MCF 10A (cell line): ENCODE results near the gene PRR5. TPM values are rescaled to one million over a fixed set of nuclear protein-coding genes. Genes with fewer than 3 reads are reported as not detected.
"Not testable (repeated sequence)": the region's sequence is repeated elsewhere in the genome, so short reads cannot be mapped to it uniquely, and the experiment has no call there.

Experiments used
- BruUV-seq: library from RNA; stranded (reverse); fragments of 400-500 nt; replicated peaks from 2 replicates; lab custom pipeline; 2021; lab: Mats Ljungman, UMichigan
- CTCF ChIA-PET: fragments of 300-600 bp; sonication (Branson Sonifier 250); formaldehyde crosslinking; extraction: SDS; loops from one replicate; lab custom pipeline; 2021; ENCODE audit warnings: antibody characterized with exemption, inconsistent platforms; lab: Yijun Ruan, JAX
- POLR2A ChIA-PET: fragments of 300-600, 350-650 bp; sonication (Branson Sonifier 250); formaldehyde crosslinking; extraction: SDS; loops from one replicate; lab custom pipeline; 2020; ENCODE audit warnings: antibody characterized with exemption, inconsistent platforms; lab: Yijun Ruan, JAX
- DNase-seq: peaks from one replicate; pipeline ENCODE4 v3.0.0-alpha.2; 2018; ENCODE audit not compliant: unreplicated experiment
- H3K27ac Mint-ChIP-seq: one replicate; pipeline ENCODE4 v1.8.0; 2022; ENCODE audit warnings: mild to moderate bottlenecking, low read depth, mixed read lengths; ENCODE audit not compliant: unreplicated experiment
- H3K27me3 Mint-ChIP-seq: one replicate; pipeline ENCODE4 v1.8.0; 2022; ENCODE audit warnings: mixed read lengths; ENCODE audit not compliant: insufficient read depth, unreplicated experiment
- H3K36me3 Mint-ChIP-seq: one replicate; pipeline ENCODE4 v1.8.0; 2022; ENCODE audit warnings: mild to moderate bottlenecking, moderate library complexity, mixed read lengths; ENCODE audit not compliant: insufficient read depth, unreplicated experiment
- H3K4me1 Mint-ChIP-seq: one replicate; pipeline ENCODE4 v1.8.0; 2022; ENCODE audit warnings: mixed read lengths; ENCODE audit not compliant: insufficient read depth, unreplicated experiment
- H3K4me3 Mint-ChIP-seq: one replicate; pipeline ENCODE4 v1.8.0; 2022; ENCODE audit warnings: mild to moderate bottlenecking, moderate library complexity, mixed read lengths; ENCODE audit not compliant: unreplicated experiment
- H3K9me3 Mint-ChIP-seq: one replicate; pipeline ENCODE4 v1.8.0; 2022; ENCODE audit warnings: mixed read lengths; ENCODE audit not compliant: unreplicated experiment
- intact Hi-C: fragments of 100-400 bp; cut with micrococcal nuclease; formaldehyde crosslinking; loops from 2 replicates; pipeline ENCODE4 v1.14.1; 2022
- total RNA-seq: library from RNA; stranded (reverse); gene quantifications from 2 replicates; pipeline ENCODE4 v1.2.3, GENCODE V29; 2022
- TF ChIP-seq, protein P1 (sequence below): fragments of 200-600 bp; IDR thresholded peaks from one replicate; pipeline ENCODE4 v1.8.0; 2022; ENCODE audit warnings: antibody characterized with exemption, mild to moderate bottlenecking; ENCODE audit not compliant: unreplicated experiment

The PRR5 gene
- total RNA-seq, 1 experiment from 2014 or later = 11.0 TPM

DNA sequence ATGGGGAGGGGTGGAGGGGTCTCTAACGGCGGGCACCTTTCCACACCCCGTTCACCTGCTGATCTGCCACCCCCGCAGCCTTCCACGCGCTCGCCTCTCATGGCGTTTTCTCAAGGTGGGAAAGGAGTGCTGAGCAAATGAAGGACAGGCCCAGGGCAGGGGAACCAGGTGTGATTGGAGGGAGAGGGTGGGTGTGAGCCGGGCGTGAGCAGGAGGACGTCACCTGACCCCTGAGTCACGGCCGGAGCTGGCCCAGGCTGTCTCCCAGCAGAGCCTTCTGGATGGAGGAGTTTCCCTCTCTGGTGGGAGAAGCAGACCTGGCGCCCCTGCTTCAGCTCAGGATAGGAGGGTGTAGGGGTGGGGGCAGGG lies 36.3 kb downstream of the PRR5 start:
- CTCF ChIA-PET = interaction anchor here (0.6 to 1.0 kb wide), 6 partner anchors 26 to 875 kb away, joined by 3 to 6 read pairs (median 4); no protein-coding TSS in a partner anchor
- no peak for DNase-seq
- intact Hi-C loops = no loop called here
- Mint-ChIP-seq H3K4me3 (no peak overlapping the region), H3K27me3 (no peaks in the 10 kb centered on the region), H3K9me3 (no peaks in the 10 kb centered on the region), H3K27ac (no peak overlapping the region), H3K4me1 (no peaks in the 10 kb centered on the region), H3K36me3 (no peaks in the 10 kb centered on the region)
- TF ChIP-seq, protein P1, sequence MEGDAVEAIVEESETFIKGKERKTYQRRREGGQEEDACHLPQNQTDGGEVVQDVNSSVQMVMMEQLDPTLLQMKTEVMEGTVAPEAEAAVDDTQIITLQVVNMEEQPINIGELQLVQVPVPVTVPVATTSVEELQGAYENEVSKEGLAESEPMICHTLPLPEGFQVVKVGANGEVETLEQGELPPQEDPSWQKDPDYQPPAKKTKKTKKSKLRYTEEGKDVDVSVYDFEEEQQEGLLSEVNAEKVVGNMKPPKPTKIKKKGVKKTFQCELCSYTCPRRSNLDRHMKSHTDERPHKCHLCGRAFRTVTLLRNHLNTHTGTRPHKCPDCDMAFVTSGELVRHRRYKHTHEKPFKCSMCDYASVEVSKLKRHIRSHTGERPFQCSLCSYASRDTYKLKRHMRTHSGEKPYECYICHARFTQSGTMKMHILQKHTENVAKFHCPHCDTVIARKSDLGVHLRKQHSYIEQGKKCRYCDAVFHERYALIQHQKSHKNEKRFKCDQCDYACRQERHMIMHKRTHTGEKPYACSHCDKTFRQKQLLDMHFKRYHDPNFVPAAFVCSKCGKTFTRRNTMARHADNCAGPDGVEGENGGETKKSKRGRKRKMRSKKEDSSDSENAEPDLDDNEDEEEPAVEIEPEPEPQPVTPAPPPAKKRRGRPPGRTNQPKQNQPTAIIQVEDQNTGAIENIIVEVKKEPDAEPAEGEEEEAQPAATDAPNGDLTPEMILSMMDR = no peak
- no TSS peak for BruUV-seq
- POLR2A ChIA-PET = interaction anchor here (0.6 kb wide), 1 partner anchor 1526 kb away, joined by 4 read pairs; no protein-coding TSS in a partner anchor

DNA sequence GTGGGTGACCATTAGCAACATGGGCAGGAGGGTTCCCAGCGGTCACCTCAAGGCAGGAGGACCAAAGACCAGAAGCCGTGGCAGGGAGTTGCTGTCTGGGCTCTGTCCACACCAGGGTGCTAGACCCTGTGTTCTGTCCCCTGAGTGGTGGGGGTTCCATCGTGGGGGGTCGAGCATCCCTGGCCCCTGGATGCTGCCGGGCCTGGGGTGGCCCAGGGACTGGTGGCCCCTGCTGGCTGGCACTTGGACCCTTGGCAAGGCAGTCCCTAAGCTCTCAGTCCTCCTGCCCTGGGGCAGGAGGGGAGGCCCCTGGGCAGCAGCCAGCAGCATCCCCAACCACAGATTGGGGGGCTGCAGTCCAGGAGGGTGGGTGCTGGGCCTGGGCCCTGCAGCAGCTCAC lies 37.0 kb downstream of the PRR5 start:
- intact Hi-C loops = no loop called here
- no peak for DNase-seq
- ChIA-PET POLR2A (interaction anchor here (1.5 kb wide), 1 partner anchor 13 kb away, joined by 5 read pairs; the partner anchor contains the start of gene ARHGAP8), CTCF (interaction anchor here (0.6 to 1.3 kb wide), 7 partner anchors 12 to 876 kb away, joined by 3 to 6 read pairs (median 4); no protein-coding TSS in a partner anchor)
- TF ChIP-seq, protein P1 = no peak
- BruUV-seq = no TSS peak
- Mint-ChIP-seq H3K4me3 (no peak overlapping the region), H3K9me3 (no peaks in the 10 kb centered on the region), H3K27me3 (no peaks in the 10 kb centered on the region), H3K4me1 (no peaks in the 10 kb centered on the region), H3K36me3 (no peaks in the 10 kb centered on the region), H3K27ac (no peak overlapping the region)

DNA sequence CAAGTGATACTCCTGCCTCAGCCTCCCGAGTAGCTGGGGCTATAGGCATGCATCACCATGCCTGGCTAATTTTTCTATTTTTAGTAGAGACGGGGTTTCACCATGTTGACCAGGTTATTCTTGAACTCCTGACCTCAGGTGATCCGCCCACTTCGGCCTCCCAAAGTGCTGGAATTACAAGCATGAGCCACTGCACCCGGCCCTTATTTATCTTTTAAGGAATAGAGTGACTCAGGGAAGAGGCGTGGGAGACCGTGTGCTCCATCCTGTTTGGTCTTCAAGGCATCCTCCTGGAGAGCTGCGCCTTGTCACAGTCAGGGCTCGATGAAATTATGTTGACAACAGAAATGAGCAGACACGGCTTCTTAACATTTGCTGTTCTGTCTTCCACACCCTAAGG lies 37.7 kb downstream of the PRR5 start:
- intact Hi-C loops, H3K4me3 Mint-ChIP-seq, H3K4me1 Mint-ChIP-seq, H3K9me3 Mint-ChIP-seq, H3K27ac Mint-ChIP-seq, BruUV-seq, H3K27me3 Mint-ChIP-seq, H3K36me3 Mint-ChIP-seq: not testable (repeated sequence)
- ChIA-PET CTCF (interaction anchor here (0.6 to 1.3 kb wide), 3 partner anchors 11 to 55 kb away, joined by 3 to 4 read pairs (median 3); no protein-coding TSS in a partner anchor), POLR2A (interaction anchor here (1.5 kb wide), 1 partner anchor 12 kb away, joined by 5 read pairs; the partner anchor contains the start of gene ARHGAP8)
- DNase-seq = peak; percentile 49

DNA sequence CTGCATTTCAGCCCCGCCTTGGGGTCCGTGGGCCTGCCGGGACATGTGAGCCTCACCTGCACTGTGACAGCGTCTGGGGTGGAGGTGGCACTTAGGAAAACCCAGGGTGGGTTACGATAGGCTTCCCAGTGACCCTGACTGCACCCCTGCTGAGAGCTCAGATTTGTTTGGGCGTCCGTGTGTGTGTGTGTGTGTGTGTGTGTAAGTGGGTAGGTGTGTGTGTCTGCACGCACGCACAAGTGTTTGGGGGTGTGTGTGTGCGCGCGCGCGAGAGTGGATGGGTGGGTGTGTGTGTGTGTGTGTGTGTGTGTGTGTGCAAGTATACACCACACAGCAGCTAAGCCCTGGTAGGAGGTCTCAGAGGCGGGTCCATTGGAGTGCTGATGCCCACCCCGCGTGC lies 38.3 kb downstream of the PRR5 start:
- CTCF ChIA-PET = interaction anchor here (0.6 to 1.3 kb wide), 4 partner anchors 10 to 354 kb away, joined by 3 to 6 read pairs (median 4); no protein-coding TSS in a partner anchor
- H3K27ac Mint-ChIP-seq = no peak overlapping the region
- H3K27me3 Mint-ChIP-seq = no peaks in the 10 kb centered on the region
- no peaks in the 10 kb centered on the region for H3K36me3 Mint-ChIP-seq
- H3K4me1 Mint-ChIP-seq = no peaks in the 10 kb centered on the region
- no TSS peak for BruUV-seq
- no peaks in the 10 kb centered on the region for H3K9me3 Mint-ChIP-seq
- DNase-seq = no peak
- TF ChIP-seq, protein P1 = no peak
- POLR2A ChIA-PET = interaction anchor here (1.5 kb wide), 1 partner anchor 12 kb away, joined by 5 read pairs; the partner anchor contains the start of gene ARHGAP8
- H3K4me3 Mint-ChIP-seq = no peak overlapping the region
- intact Hi-C loops = no loop called here
